Stimulated activated CD4-positive, alpha-beta T cell treated with anti-CD3 and anti-CD28 coated beads, TNF-alpha, amount 100 ng/mL, for 48 hours (primary cell): ENCODE results near the gene PLA2G4F.
A peak's percentile ranks its signal among the peaks of the same experiment; 100 is the strongest.

ENCODE experiments used
- DNase-seq, 3 donors: peaks; one replicate each; pipeline ENCODE4 v3.0.0-alpha.2; 2020; ENCODE audit warnings: low read depth in 3 of 3

Gene PLA2G4F

GRCh38 chr15:42146551-42147430 lies 9.6 kb downstream of the PLA2G4F start:
- DNase-seq: no peak

GRCh38 chr15:42145546-42146455 lies 10.6 kb downstream of the PLA2G4F start:
- no peak for DNase-seq

GRCh38 chr15:42144841-42145375 lies 11.5 kb downstream of the PLA2G4F start:
- DNase-seq: no peak

- DNase-seq: no peak
Observed at GRCh38 chr15:42143866-42144625, 12.4 kb downstream of the PLA2G4F start.

- no peak for DNase-seq
Observed at GRCh38 chr15:42143356-42143755, 13.1 kb downstream of the PLA2G4F start.

- DNase-seq: no peak
Observed at GRCh38 chr15:42141795-42142667, 14.4 kb downstream of the PLA2G4F start.

- no peak for DNase-seq
Observed at GRCh38 chr15:42141246-42141645, 15.2 kb downstream of the PLA2G4F start.

- no peak for DNase-seq
Observed at GRCh38 chr15:42140383-42141070, 15.9 kb downstream of the PLA2G4F start.

GRCh38 chr15:42139596-42139995 lies 16.8 kb downstream of the PLA2G4F start:
- no peak for DNase-seq

GRCh38 chr15:42138968-42139386 lies 17.5 kb downstream of the PLA2G4F start:
- no peak for DNase-seq

GRCh38 chr15:42138411-42138810 lies 18.0 kb downstream of the PLA2G4F start:
- DNase-seq: no peak

GRCh38 chr15:42137461-42138261 lies 18.8 kb downstream of the PLA2G4F start:
- peak in 1 of 3 donors; percentile 22 for DNase-seq

GRCh38 chr15:42136513-42136912 lies 19.9 kb downstream of the PLA2G4F start:
- DNase-seq: no peak

GRCh38 chr15:42135351-42135750 lies 21.1 kb downstream of the PLA2G4F start:
- no peak for DNase-seq

- DNase-seq: no peak
Observed at GRCh38 chr15:42134617-42135245, 21.7 kb downstream of the PLA2G4F start.

GRCh38 chr15:42133886-42134502 lies 22.4 kb downstream of the PLA2G4F start:
- peak; percentile 20 to 70 (median 33) for DNase-seq

GRCh38 chr15:42133356-42133755 lies 23.1 kb downstream of the PLA2G4F start:
- no peak for DNase-seq
